Stimulated activated CD8-positive, alpha-beta memory T cell treated with anti-CD3 and anti-CD28 coated beads, Interleukin-4, amount 100 ng/mL, for 48 hours (primary cell): ENCODE measurements around the gene CRYGN.

Experiments
- DNase-seq: peaks from one replicate; pipeline ENCODE4 v3.0.0-alpha.2; 2020

Gene CRYGN

DNA sequence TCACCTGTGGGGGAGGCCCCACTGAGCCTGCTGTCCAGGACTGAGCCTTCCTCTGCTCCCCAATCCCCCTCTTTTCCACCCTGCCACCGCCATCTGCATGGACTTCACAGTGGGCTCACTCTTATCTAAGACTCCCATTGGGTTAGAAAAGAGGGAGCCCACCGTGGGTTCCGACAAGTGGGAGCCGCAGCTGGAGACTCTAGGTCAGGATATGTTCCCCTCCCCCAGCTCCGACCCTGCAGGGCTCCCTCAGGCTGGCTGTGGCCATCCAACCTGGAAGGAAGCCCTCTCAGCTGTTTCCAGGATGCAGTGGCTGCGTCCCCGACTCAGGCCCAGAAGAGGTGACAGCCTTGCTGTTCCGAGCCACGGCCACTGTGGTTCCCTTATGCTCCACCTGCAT, 34.9 kb downstream of the CRYGN start:
- no peak for DNase-seq

GRCh38 chr7:151404216-151405011, 35.5 kb downstream of the CRYGN start:
- DNase-seq = no peak

GRCh38 chr7:151403764-151404163, 36.2 kb downstream of the CRYGN start:
- no peak for DNase-seq

DNA sequence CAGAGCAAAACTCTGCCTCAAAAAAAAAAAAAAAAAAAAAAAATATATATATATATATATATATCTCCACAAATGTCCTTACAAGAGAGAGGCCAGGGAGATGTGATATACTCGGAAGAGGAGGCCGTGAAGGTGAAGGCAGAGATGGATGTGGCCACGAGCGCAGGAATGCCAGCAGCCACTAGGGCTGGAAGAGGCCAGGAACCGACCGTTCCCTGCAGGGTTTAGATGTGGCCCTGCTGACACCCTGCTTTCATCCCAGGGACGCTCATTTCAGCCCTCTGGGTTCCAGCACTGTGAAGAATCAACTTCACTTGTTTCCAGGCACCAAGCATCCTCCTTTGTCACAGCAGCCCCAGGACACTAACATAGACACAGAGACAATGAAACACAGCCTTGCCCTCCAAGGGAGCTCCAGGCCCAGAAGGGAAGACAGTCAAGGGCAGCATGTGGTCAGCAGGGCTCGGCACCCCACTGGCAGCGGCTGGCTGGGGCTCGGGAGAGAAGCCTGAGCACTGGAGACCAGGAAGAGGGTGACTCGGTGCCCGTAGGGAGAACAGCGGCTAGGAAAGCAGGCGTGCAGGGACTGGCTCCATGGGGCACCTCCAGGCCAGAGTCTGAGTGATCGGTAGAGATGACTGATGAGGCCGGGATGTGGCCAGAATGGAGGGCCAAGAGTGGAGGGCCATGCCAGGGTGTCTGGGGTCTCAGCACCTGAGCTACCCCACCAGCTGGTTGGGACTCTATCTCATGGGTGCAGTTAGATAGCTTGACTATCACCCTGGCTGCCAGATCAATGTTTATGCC, 37.7 kb downstream of the CRYGN start:
- DNase-seq = no peak

DNA sequence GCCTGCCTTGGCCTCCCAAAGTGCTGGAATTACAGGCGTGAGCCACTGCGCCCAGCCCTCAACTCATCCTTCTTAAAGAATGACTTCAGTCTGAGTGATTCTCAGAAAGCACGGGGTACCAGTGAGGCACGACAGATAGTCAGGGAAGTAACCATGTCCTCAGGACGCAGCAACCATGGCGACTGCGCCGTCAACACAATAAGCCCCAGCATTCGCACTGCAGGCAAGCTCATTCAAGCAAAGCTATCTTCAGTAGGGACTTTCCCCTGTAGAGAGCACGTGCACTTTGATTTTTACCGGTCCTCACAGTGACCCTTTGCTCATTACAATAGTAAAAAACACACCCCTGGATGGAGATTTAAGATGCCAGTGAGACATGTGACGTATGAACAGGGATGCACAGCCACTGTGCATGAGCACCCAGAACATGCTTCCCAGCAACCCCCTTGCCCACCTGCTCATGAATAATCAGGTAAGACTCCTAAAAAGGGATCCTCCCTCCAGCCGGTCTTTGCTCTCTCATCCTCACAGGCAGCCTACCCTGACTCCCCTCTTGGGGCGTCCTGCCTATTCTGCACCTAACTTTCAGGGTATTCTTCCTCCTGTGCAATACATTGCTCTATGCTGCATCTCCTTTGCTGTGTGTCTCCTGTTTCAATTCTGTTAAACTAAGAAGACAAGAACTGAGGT, 39.2 kb downstream of the CRYGN start:
- no peak for DNase-seq

- DNase-seq = no peak
These were observed 40.0 kb downstream of the CRYGN start for GRCh38 chr7:151399906-151400305.

- DNase-seq = no peak
These were observed 40.7 kb downstream of the CRYGN start for GRCh38 chr7:151399305-151399601.

DNA sequence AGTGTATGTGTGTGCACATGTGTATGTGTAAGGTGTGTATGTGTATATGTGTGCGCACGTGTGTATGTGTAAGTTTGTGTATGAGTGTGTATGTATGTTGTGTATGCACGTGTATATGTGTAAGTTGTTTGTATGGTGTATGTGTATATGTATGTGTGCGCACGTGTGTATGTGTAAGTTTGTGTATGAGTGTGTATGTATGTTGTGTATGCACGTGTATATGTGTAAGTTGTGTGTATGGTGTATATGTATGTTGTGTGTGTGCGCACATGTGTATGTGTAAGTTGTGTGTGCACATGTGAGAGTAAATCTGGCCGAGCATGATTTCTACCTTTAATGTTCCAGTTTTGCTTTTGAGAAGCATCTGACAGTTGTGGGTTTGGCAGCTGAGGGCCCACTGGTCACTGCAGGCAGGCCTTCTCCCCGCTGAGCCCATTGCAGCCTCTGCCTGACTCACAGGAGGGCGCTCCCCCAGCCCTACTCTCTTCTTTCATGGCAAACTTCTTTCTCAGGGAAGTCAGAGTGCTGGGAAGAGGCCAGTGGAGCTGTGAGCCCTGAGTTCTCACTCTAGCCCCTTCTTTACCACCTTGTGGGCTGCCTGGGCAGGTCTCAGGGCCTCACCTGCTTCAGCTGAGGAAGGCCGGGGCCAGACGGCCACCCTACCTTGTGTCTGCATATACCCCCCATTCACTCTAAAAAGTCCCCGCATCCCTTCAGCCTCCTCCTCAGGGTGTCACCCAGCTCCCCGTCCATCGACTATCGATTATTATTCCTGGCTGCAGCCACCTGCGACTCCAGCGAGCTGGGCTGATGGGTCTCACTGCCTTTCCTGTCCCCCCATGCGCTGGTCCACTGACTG, 41.3 kb downstream of the CRYGN start:
- no peak for DNase-seq

DNA sequence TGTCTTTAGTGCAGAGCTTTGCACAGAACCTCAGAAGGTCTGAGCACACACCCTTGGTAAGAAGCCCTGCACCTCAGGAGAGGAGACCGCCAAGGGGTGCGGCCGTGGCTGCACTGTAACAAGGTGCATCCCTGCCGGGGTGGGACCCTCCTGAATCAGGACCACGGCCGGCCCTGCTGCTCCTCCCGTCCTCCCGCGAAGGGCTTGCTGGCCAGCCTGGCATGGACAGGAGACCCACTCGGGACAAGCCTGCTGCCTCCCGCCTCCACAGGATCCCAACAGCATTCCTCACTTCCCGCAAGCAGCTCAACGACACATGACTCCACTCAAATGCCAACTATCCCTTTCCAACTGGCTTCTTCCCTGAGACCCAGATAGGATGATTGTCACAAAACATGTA, 42.9 kb downstream of the CRYGN start:
- no peak for DNase-seq

DNA sequence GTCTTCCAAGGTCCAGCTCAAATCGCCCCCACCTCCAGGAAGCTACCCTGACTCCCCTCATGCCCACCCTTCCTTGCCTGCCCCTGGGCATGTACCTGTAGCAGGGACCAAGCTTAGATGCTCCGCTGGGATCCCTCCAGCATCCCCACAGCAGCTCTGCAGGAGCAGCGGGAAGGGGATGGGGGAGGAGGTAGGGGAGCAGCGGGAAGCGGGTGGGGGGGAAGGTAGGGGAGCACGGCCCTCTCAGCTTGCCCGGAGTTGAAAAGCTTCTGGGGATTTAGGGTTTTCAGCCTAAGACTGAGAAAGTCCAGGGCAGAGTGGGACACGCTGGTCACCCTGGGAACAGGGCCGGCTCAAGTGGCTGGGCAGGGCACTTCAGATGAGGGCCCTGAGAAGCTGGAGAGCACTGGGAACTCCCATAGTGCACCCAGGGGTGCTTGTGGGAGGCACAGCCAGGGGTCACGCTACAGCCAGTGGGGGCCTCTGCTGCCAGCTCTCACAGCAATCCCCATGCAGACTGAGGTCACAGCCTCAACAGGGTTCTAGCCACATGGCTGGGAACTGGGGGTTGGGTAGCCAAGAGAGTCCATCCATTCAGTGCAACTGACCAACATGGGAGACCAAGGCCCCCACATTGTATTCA, 43.5 kb downstream of the CRYGN start:
- DNase-seq = no peak

DNA sequence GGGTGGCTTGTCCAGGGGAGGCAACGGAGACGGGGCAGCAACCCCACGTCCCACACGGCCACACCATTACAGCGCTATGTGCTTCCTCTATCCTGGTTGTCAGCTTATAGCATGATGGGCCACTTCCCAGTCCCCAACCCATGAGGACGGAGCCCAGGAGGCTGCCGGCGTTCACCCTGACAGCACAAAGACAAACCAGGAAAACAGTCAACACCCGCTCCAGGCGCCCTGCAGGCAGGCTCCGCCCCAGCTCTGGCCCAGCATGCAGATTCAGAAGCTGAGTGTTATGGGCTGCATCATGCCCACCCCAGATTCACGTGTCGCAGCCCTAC, 44.9 kb downstream of the CRYGN start:
- no peak for DNase-seq

GRCh38 chr7:151394076-151395035, 45.6 kb downstream of the CRYGN start:
- no peak for DNase-seq

GRCh38 chr7:151393031-151393977, 46.6 kb downstream of the CRYGN start:
- DNase-seq = no peak

DNA sequence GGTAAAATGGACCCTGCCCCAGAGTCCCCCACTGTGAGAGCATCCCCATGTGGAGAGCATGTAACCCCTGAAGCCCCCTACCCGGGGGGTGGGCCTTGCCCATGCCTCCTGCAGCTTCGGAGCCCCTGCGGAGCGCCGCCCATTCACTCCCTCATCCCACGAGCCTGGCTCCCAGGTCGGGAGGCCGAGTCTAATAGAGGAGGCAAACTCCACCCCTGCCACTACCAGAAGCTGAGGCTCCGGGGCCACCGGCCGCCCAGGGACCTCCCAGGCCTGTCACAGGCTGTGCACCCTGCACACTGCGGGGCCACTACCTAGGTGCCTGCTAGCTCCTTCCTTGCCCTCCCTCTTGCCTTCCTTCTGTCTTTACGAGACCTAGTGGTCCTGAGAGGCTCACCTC, 47.5 kb downstream of the CRYGN start:
- no peak for DNase-seq

- DNase-seq = no peak
These were observed 47.9 kb downstream of the CRYGN start for GRCh38 chr7:151392002-151392401.

GRCh38 chr7:151391358-151391730, 48.6 kb downstream of the CRYGN start:
- no peak for DNase-seq

- DNase-seq = no peak
These were observed 49.2 kb downstream of the CRYGN start for GRCh38 chr7:151390598-151391357.

- no peak for DNase-seq
These were observed 50.0 kb downstream of the CRYGN start for GRCh38 chr7:151389768-151390597.
